ENCODE results near the gene CACTIN.

Gene CACTIN

GRCh38 chr19:3565139-3565538, 61.5 kb downstream of the CACTIN start:
- no peak for DNase-seq (ENCODE audit: low spot score)

- no peak for DNase-seq (ENCODE audit: low spot score)
Observed at GRCh38 chr19:3563709-3564524, 62.7 kb downstream of the CACTIN start.
